TTC549 (cell line): ENCODE measurements around the gene HCN1.

Experiments used
- FAIRE-seq: peaks from 2 replicates; lab custom pipeline; 2012; peaks lifted over from hg19 to GRCh38; lab: Jason Lieb, UNC

HCN1 gene

DNA sequence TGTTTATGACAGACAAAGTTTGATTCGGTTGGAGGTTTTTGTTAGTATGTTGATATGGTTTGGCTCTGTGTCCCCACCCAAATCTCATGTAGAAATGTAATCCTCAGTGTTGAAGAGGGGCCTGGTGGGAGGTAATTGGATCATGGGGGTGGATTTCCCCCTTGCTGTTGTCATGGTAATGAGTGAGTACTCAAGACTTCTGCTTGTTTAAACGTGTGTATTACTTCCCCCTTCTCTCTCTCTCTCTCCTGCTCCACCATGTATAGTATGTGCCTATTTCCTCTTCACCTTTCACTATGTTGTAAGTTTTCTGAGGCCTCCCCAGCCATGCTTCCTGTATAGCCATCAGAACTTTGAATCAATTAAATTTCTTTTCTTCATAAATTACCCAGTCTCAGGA is 415.1 kb downstream of the HCN1 start:
- no peak for FAIRE-seq

DNA sequence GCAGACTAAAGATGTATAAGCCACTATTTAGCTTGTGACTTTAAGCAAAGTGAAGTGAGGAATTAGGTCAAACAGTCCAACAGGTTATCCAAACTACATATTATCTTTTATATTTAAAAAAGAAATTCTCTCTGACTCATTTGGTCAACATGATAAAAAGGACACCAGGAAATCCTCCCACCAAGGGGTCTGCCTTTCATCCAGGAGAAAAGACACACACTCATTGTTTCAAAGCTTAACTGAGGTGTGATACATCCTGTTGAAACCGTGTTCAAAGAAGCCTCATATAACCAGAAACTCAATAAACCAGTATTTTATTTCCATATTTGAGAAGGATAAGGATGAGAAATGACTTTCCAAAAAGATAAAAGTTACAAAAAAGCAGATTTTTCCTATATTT is 417.1 kb downstream of the HCN1 start:
- no peak for FAIRE-seq

DNA sequence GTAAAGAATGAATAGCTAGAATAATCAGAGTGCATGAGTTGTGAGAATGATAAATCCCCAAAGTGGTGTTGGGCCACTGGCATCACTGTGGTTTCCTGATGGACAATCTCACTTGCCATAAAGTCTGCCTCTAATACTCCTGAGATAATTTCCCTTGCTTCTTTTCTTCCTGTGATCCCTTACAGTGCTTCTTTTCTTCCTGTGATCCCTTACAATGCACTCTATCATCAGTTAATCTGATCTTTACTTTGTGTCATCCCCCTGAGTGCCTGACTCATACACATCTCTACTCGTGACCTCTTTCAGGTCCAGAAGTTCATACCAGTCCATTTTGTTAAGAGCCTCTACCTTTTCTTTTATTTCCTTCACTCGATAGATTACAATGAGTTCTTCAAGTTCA is 418.3 kb downstream of the HCN1 start:
- no peak for FAIRE-seq

DNA sequence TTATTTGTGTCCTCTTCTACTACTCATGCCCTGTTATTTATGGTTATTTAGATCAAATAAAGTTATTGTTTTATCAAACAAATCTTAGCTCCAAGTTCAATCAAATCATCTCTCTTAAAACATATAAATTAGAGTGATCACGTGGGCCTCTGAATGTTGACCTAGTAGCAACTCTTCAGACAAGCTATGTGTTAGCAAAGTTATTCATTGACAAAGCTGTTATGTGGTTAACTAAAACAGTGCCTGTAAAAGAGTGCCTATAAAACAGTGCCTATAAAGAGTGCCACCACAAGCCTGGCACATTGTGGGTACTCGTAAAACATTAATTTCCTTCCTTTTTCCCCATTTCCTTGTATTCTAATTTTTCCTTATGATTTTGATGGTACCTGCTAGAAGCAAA is 421.9 kb downstream of the HCN1 start:
- FAIRE-seq = no peak

DNA sequence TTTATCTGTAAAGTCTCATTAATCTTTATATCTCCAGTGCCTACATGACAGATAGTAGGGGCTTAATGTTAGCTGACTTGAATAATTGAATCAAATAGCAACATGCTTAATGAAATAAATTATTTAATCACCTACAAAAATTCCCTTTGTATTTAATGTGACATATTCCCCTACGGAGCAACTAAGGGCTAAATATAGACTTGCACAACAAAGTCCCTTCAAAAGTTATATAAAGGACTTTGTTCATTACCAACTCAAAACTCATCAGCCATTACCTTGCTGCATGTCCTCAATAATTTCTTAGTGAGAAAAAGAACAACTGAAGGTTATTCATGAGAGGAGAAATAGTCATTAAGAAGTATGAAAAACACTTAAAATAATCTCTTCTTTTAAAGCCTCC is 424.6 kb downstream of the HCN1 start:
- no peak for FAIRE-seq

DNA sequence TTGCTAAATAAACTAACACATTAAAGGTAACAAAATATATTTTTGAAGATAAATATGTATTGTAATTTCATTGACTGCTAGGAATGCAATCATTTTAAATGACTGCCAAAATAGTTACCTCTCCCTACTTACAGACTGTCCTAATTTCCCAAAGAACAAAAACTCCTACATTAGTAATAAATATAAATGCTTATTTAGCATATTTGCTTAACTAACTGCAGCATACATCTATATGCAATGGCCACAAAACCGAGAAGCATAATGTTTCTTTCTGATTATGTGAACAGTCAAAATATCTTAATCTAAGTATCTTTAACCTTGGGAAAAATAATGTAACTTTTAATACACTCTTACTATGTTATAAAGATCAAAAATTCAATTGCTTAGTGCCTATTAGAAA is 431.7 kb downstream of the HCN1 start:
- no peak for FAIRE-seq

DNA sequence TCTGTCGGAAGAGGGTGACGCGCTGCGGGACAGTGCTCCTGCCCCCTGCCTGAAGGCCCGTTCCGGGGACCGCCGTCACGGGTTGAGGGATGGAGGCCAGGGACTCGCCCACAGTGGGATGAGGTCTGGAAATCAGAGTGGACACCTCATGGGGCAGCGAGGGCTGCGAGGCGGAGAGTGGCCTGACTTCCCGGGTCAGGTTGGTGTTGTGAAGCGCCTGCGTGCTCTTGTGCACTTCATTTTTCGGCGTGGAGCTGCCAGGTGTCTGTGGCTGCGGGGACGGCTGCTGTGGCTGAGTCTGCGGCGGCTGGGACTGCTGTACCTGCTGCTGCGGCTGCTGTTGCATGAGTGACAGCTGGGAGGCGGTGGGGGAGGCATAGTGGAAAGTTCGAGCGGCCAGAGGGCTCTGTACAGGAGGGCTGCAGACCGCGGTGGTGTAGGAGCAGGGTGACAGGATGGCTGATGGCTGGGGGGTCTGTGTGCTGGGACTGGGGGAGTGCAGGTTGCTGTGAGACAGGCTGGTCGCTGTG is 434.1 kb downstream of the HCN1 start:
- no peak for FAIRE-seq

DNA sequence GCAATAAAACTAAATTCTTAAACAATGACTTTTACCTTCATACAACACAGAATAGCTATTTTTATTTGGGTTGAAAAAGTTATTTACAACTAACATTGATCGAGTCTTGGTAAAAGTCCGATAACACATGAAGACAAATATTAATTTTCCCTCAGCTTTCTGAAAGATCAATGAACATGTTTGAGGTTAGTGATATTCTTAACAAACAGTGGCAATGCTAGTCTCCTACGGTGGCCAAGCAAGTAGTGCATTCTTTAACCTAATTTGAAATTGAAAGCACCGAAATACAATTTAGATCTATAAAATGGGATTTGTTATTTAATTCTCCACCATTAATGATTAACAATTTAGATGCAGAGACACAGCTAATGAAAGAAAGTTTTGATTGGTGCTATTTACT is 435.1 kb downstream of the HCN1 start:
- FAIRE-seq = no peak

DNA sequence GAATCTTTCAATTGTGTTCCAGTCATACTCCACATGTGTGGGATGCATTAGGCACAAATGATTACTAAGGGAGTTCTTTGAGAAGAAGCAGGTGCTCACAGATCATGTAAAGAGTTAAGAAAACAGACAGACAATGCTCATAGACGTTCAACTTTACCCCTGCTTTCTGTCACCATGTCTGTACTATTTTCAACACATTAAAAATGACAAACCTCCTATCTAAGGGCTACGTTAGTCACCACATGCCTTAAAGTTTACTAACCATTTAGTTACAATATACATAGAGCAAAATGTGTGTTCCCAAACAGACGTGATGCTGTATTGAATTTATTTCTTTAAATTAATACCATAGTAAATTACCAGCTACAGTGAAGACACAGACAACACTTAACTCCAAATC is 435.9 kb downstream of the HCN1 start:
- FAIRE-seq = no peak

DNA sequence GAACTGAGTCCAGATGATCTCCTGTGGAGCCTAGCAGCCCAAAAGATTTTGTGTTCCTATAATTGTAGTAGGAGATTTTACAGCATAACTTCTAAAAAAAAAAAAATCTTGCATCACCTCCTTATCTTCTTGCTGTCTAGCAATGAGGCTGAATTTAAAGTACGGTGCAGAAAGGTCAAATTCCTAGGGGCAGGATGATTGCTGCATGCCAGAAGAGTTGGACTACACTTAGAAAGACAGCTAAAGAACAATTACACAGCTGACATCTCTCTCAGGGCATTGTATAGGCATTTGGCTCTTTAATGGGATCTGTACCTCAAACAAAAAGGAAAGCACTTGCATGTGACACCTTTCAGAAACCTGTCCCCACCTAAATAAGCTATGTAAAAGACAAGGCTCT is 443.2 kb downstream of the HCN1 start:
- no peak for FAIRE-seq

DNA sequence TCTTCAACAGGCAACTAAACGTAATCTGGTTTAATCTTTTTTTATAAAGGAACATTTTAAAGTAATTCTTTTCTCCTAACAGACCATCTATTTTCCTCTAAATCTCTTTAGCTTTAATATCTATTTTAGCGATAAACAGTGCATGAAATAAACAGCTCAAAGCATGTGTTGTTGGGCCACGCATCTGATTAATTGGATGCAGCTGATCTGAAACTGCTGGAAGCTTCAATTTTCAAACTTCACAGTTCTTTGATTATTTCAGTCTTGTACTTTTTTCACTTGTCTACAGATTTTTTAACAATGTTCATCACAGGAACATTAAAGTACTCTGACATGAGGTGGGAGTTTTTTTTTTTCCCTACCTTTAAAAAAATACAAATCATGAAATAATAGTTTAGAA is 443.6 kb downstream of the HCN1 start:
- FAIRE-seq = no peak

DNA sequence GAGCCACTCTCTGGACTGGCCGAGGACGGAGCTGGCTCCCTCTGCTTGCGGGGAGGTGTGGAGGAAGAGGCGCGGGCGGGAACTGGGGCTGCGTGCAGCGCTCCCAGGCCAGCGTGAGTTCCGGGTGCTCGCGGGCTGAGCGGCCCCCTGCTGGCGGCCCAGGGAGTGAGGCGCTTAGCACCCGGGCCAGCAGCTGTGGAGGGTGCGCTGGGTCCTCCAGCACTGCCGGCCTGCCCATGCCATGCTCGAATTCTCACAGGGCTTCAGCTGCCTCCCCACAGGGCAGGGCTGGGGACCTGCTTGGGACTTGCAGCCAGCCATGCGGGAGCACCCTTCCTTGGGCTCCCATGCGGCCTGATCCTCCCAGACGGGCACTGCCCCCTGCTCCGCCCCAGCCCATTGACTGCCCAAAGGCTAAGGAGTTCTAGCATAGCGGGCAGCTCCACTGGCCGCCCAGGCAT is 470.6 kb downstream of the HCN1 start:
- FAIRE-seq = no peak

DNA sequence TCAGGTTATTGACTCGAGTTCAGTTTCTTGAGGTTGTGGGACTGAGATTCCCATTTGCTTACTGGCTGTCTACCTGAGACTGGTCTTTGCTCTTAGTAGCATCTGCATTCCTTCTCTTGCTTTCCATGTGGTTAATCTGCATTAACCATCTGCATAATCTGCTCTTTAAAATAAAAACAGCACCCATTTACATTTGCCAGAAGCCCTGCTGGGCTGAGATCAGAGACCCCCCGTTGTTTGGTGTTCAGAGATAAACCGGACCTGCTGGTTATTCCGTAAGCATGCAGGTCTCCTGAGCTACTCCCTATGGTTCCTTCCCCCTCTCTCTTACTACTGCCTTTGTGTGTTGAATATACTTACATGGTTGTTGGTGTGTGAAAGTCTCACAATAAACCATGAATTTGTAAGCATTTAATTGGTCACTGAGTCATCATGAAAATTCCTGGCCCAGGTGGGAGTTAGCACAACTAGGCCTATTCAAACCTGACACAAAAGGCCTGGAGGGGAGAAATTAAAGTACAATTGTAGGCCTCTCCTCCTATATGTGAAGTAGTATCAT is 490.7 kb downstream of the HCN1 start:
- FAIRE-seq = no peak
